Stimulated activated CD8-positive, alpha-beta memory T cell treated with anti-CD3 and anti-CD28 coated beads, Interleukin-12 subunit alpha, Interleukin-12 subunit beta, amount 100 ng/mL, for 4 hours (primary cell): ENCODE results near the gene CLSTN2.

ENCODE experiments used
- DNase-seq: peaks from one replicate; pipeline ENCODE4 v3.0.0-alpha.2; 2020; ENCODE audit warnings: low read depth

The CLSTN2 gene

GRCh38 chr3:140052771-140053702 lies 118.1 kb downstream of the CLSTN2 start:
- DNase-seq = no peak

GRCh38 chr3:140053794-140054193 lies 118.8 kb downstream of the CLSTN2 start:
- no peak for DNase-seq

- no peak for DNase-seq
These were observed 120.3 kb downstream of the CLSTN2 start for GRCh38 chr3:140055092-140055791.

- no peak for DNase-seq
These were observed 121.1 kb downstream of the CLSTN2 start for GRCh38 chr3:140056047-140056446.

- DNase-seq = no peak
These were observed 126.2 kb downstream of the CLSTN2 start for GRCh38 chr3:140061211-140061610.

- no peak for DNase-seq
These were observed 127.5 kb downstream of the CLSTN2 start for GRCh38 chr3:140062461-140062860.

- DNase-seq = no peak
These were observed 132.5 kb downstream of the CLSTN2 start for GRCh38 chr3:140067487-140067886.

- DNase-seq = no peak
These were observed 133.6 kb downstream of the CLSTN2 start for GRCh38 chr3:140068494-140069017.

- no peak for DNase-seq
These were observed 138.5 kb downstream of the CLSTN2 start for GRCh38 chr3:140073278-140074045.

- no peak for DNase-seq
These were observed 141.6 kb downstream of the CLSTN2 start for GRCh38 chr3:140076552-140076951.

GRCh38 chr3:140077406-140077805 lies 142.4 kb downstream of the CLSTN2 start:
- DNase-seq = no peak

GRCh38 chr3:140078343-140078742 lies 143.4 kb downstream of the CLSTN2 start:
- DNase-seq = no peak

- no peak for DNase-seq
These were observed 144.0 kb downstream of the CLSTN2 start for GRCh38 chr3:140078940-140079339.

GRCh38 chr3:140081887-140082286 lies 146.9 kb downstream of the CLSTN2 start:
- DNase-seq = no peak

- no peak for DNase-seq
These were observed 150.0 kb downstream of the CLSTN2 start for GRCh38 chr3:140085001-140085400.

- DNase-seq = no peak
These were observed 151.7 kb downstream of the CLSTN2 start for GRCh38 chr3:140086642-140087041.

GRCh38 chr3:140088058-140088457 lies 153.1 kb downstream of the CLSTN2 start:
- DNase-seq = no peak

- no peak for DNase-seq
These were observed 153.5 kb downstream of the CLSTN2 start for GRCh38 chr3:140088513-140088912.

GRCh38 chr3:140089403-140090072 lies 154.6 kb downstream of the CLSTN2 start:
- DNase-seq = no peak

- DNase-seq = no peak
These were observed 156.2 kb downstream of the CLSTN2 start for GRCh38 chr3:140091143-140091542.

- DNase-seq = no peak
These were observed 158.0 kb downstream of the CLSTN2 start for GRCh38 chr3:140092848-140093536.
